ENCODE results near the gene GAN. TPM values are rescaled to one million over a fixed set of nuclear protein-coding genes. Genes with fewer than 3 reads are reported as not detected.
A peak's percentile ranks its signal among the peaks of the same experiment; 100 is the strongest.

The GAN gene, protein sequence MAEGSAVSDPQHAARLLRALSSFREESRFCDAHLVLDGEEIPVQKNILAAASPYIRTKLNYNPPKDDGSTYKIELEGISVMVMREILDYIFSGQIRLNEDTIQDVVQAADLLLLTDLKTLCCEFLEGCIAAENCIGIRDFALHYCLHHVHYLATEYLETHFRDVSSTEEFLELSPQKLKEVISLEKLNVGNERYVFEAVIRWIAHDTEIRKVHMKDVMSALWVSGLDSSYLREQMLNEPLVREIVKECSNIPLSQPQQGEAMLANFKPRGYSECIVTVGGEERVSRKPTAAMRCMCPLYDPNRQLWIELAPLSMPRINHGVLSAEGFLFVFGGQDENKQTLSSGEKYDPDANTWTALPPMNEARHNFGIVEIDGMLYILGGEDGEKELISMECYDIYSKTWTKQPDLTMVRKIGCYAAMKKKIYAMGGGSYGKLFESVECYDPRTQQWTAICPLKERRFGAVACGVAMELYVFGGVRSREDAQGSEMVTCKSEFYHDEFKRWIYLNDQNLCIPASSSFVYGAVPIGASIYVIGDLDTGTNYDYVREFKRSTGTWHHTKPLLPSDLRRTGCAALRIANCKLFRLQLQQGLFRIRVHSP
- 6.9 and 11.6 TPM in 2 replicates for total RNA-seq
- total RNA-seq (2013) = 3.1 TPM
- 0.75 and 0.79 TPM in 2 replicates for polyA plus RNA-seq
- 3.1 and 3.6 TPM in 2 replicates for polyA minus RNA-seq

- peak; percentile 94 for ATAC-seq (ENCODE audit: low read depth)
- peak within 1 kb of the TSS; percentile 66 to 94 (median 79) for H3K4me3 ChIP-seq (ENCODE audit: control extremely low read depth in 1 of 5, extremely low read depth in 1 of 5, insufficient read depth in 1 of 5, low read depth in 2 of 5, low read length in 4 of 5)
- Mint-ChIP-seq H3K9me3 (ENCODE audit: insufficient read depth) (no peaks in the 10 kb centered on the region), H3K4me1 (peaks cover 32% of the 10 kb centered on the region), H3K27ac (peak within 1 kb of the TSS; percentile 95), H3K27me3 (no peaks in the 10 kb centered on the region), H3K4me3 (peak within 1 kb of the TSS; percentile 95)
- H3K36me3 ChIP-seq (replicated peaks in 1 of 2; ENCODE audit: control extremely low read depth in 1 of 2, control insufficient read depth in 1 of 2, extremely low read depth in 1 of 2, insufficient read depth in 2 of 2, low read length in 1 of 2) = peaks cover 0 to 2% of the 10 kb centered on the region in 2 experiments
- H3K9ac ChIP-seq (ENCODE audit: low read length) = peak within 1 kb of the TSS; percentile 90
- H3K27me3 ChIP-seq (replicated peaks in 1 of 4; ENCODE audit: control extremely low read depth in 1 of 4, control insufficient read depth in 3 of 4, insufficient read depth in 4 of 4, low read length in 3 of 4) = no peaks in the 10 kb centered on the region
- no peaks in the 10 kb centered on the region for H3K9me3 ChIP-seq (ENCODE audit: control extremely low read depth in 1 of 3, control insufficient read depth in 2 of 3, insufficient read depth in 1 of 3, low read length in 2 of 3)
- intact Hi-C loops (cut with micrococcal nuclease) = loop anchor here (1.0 to 10.0 kb wide), 4 partner anchors 190 to 307 kb away; partner anchors contain the start of genes ATMIN, CENPN and GCSH
- under 1% methylated on average over 75 of the region's 75 CpGs for WGBS (ENCODE audit: insufficient coverage)
- peaks cover 16 to 18% of the 10 kb centered on the region in 2 donors for H3K4me1 ChIP-seq (ENCODE audit: control insufficient read depth in 2 of 2, insufficient read depth in 2 of 2, low read length in 2 of 2)
- peak within 1 kb of the TSS; percentile 87 for H3K4me2 ChIP-seq (replicated peaks; ENCODE audit: low read depth, low read length, poor library complexity, severe bottlenecking)
- peak within 1 kb of the TSS; percentile 30 to 76 for H3K27ac ChIP-seq (ENCODE audit: low read length in 2 of 2)
- TF ChIP-seq CTCF (IDR thresholded peaks at IDR 0.05) (no peak), EZH2 (IDR thresholded peaks at IDR 0.05; ENCODE audit: borderline replicate concordance, insufficient read depth, low read depth, low read length, poor library complexity, severe bottlenecking) (no peak)
- peaks cover 60% of the 10 kb centered on the region for H3K79me2 ChIP-seq (ENCODE audit: control insufficient read depth, insufficient read depth, low read length)
- peaks cover 18% of the 10 kb centered on the region for H4K20me1 ChIP-seq (ENCODE audit: control insufficient read depth, insufficient read depth, low read length, poor library complexity, severe bottlenecking)
- ChIA-PET POLR2A (interaction anchor here (0.9 to 1.0 kb wide), 2 partner anchors 238 to 401 kb away, joined by 5 to 6 read pairs; partner anchors contain the start of gene C16orf46), CTCF (interaction anchor here (0.8 to 1.4 kb wide), 2 partner anchors 35 to 110 kb away, joined by 3 read pairs; no protein-coding TSS in a partner anchor)
- DNase-seq = peak; percentile 96
- H2AFZ ChIP-seq (ENCODE audit: insufficient read depth, low read depth, low read length, poor library complexity, severe bottlenecking) = peak within 1 kb of the TSS; percentile 94
These were observed at the start of gene GAN for GRCh38 chr16:81314603-81315270. Gene GAN, plus strand, starts transcription at chr16:81314962. Its CDS starts 152 bp downstream, at chr16:81315114.
